ENCODE data around the gene HAP1. TPM values are rescaled to one million over a fixed set of nuclear protein-coding genes. Genes with fewer than 3 reads are reported as not detected.
"Not testable (repeated sequence)": the region's sequence is repeated elsewhere in the genome, so short reads cannot be mapped to it uniquely, and the experiment has no call there.

Gene HAP1
- total RNA-seq, 2 experiments from 2014 or later, result 0.19 to 0.55 TPM

DNA sequence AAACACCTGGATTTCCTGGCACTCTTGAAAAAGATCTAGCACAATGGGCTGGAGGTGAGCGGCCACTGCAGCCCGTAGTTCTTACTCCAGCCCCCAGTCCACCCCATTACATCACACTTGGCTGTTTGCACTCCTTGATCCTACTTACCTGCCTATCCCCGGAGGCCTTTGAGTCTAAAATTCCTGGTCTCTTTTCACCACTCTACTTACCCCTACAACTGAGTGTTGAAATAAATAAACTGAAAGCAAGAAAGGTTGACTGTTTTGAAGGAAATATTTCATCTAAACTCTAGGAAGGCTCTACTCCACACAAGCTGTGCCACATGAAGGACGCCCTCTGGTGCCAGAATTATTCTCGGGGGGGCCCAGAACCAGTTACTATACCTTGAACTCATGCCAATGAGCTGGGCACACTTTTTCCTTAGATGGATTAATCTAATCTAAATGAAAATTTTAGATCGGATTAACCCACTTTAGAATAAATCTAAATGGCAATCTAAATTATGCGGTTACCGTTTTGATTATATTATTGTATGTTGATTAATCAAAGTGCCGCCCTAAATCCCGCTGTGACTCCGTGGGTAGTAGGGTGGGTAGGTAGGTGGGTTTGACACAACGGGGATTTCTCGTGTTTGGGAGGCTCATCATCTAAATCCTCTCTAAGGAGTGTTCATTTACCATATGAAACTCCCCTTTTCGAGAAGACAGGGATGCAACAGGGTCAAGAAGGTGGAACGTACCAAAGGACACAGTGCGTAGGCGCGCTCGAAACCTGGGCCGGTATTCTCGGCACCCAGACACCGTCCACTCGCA, 46.4 kb downstream of the HAP1 start:
- ChIA-PET POLR2A (interaction anchor here (0.6 to 2.9 kb wide), 12 partner anchors 9 to 1470 kb away, joined by 3 to 24 read pairs (median 3); partner anchors contain the start of gene JUP), CTCF (ENCODE audit: unreplicated experiment) (interaction anchor here (1.0 kb wide), 2 partner anchors 9 to 21 kb away, joined by 3 to 4 read pairs; no protein-coding TSS in a partner anchor)
- H4K20me1 ChIP-seq (ENCODE audit: insufficient read depth, low read length), result peaks cover 23% of the 10 kb centered on the region
- DNase-seq (ENCODE audit: low spot score), result peak; percentile 68
- H3K4me3 ChIP-seq (ENCODE audit: low read depth, low read length, poor library complexity, severe bottlenecking), result peak overlapping the region; percentile 86
- BruUV-seq (replicated peaks), result TSS peak; percentile 98
- peaks cover 28% of the 10 kb centered on the region for H3K79me2 ChIP-seq (ENCODE audit: insufficient read depth, low read depth, low read length)
- peak overlapping the region; percentile 88 for H3K27ac ChIP-seq (ENCODE audit: low read depth, low read length, poor library complexity, severe bottlenecking)
- intact Hi-C loops (cut with micrococcal nuclease; ENCODE audit: unreplicated experiment), result loop anchor here (1.0 to 10.0 kb wide), 2 partner anchors 21 to 1093 kb away; no protein-coding TSS in a partner anchor
- no peaks in the 10 kb centered on the region for H3K9me3 ChIP-seq (ENCODE audit: low read length)
- no peaks in the 10 kb centered on the region for H3K9me2 ChIP-seq (ENCODE audit: insufficient read depth, low read length)
- peaks cover 20% of the 10 kb centered on the region for H3K4me1 ChIP-seq (ENCODE audit: insufficient read depth, low read length, poor library complexity, severe bottlenecking)
- peak overlapping the region; percentile 96 for H3K4me2 ChIP-seq (ENCODE audit: low read length)
- H2AFZ ChIP-seq (ENCODE audit: low read length), result peak overlapping the region; percentile 99
- TF ChIP-seq, protein P1, sequence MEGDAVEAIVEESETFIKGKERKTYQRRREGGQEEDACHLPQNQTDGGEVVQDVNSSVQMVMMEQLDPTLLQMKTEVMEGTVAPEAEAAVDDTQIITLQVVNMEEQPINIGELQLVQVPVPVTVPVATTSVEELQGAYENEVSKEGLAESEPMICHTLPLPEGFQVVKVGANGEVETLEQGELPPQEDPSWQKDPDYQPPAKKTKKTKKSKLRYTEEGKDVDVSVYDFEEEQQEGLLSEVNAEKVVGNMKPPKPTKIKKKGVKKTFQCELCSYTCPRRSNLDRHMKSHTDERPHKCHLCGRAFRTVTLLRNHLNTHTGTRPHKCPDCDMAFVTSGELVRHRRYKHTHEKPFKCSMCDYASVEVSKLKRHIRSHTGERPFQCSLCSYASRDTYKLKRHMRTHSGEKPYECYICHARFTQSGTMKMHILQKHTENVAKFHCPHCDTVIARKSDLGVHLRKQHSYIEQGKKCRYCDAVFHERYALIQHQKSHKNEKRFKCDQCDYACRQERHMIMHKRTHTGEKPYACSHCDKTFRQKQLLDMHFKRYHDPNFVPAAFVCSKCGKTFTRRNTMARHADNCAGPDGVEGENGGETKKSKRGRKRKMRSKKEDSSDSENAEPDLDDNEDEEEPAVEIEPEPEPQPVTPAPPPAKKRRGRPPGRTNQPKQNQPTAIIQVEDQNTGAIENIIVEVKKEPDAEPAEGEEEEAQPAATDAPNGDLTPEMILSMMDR (conservative IDR thresholded peaks at IDR 0.05; ENCODE audit: low read length), result peak; percentile 93
- no peak for TF ChIP-seq EZH2phosphoT487 (IDR thresholded peaks at IDR 0.05; ENCODE audit: borderline replicate concordance, low read depth, low read length)
- H3K36me3 ChIP-seq (ENCODE audit: insufficient read depth, low read length), result peaks cover 42% of the 10 kb centered on the region

DNA sequence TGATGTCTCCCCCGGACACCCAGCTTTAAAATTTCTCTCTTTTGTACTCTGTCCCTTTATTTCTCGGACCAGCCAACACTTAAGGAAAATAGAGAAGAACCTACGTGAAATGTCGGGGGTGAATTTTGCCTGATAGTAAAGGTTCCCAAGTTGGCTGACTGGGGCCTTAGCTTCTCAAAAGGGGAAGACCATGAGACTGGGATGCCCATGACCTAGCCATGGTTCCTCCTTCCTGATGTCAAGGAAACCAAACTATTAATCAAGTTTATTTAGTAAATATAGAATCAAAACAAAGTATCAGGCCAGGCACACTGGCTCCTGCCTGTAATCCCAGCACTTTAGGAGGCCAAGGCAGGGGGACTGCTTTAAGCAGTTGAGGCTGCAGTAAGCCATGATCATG, 48.2 kb downstream of the HAP1 start:
- Histone ChIP-seq H3K27ac (ENCODE audit: low read depth, low read length, poor library complexity, severe bottlenecking) (no peak overlapping the region), H3K4me2 (ENCODE audit: low read length) (no peak overlapping the region), H3K4me1 (ENCODE audit: insufficient read depth, low read length, poor library complexity, severe bottlenecking) (peaks cover 19% of the 10 kb centered on the region), H4K20me1 (ENCODE audit: insufficient read depth, low read length) (peaks cover 14% of the 10 kb centered on the region), H2AFZ (ENCODE audit: low read length) (no peak overlapping the region), H3K36me3 (ENCODE audit: insufficient read depth, low read length) (peaks cover 24% of the 10 kb centered on the region), H3K79me2 (ENCODE audit: insufficient read depth, low read depth, low read length) (peaks cover 24% of the 10 kb centered on the region), H3K9me2 (ENCODE audit: insufficient read depth, low read length) (no peaks in the 10 kb centered on the region), H3K9me3 (ENCODE audit: low read length) (no peaks in the 10 kb centered on the region), H3K4me3 (ENCODE audit: low read depth, low read length, poor library complexity, severe bottlenecking) (no peak overlapping the region)
- no TSS peak for BruUV-seq (replicated peaks)
- TF ChIP-seq EZH2phosphoT487 (IDR thresholded peaks at IDR 0.05; ENCODE audit: borderline replicate concordance, low read depth, low read length), result no peak
- TF ChIP-seq, protein P1 (conservative IDR thresholded peaks at IDR 0.05; ENCODE audit: low read length), result no peak
- ChIA-PET POLR2A (no interaction called here), CTCF (ENCODE audit: unreplicated experiment) (no interaction called here)
- DNase-seq (ENCODE audit: low spot score), result no peak
- intact Hi-C loops (cut with micrococcal nuclease; ENCODE audit: unreplicated experiment), result loop anchor here (10.0 kb wide), 1 partner anchor 1091 kb away; no protein-coding TSS in a partner anchor

DNA sequence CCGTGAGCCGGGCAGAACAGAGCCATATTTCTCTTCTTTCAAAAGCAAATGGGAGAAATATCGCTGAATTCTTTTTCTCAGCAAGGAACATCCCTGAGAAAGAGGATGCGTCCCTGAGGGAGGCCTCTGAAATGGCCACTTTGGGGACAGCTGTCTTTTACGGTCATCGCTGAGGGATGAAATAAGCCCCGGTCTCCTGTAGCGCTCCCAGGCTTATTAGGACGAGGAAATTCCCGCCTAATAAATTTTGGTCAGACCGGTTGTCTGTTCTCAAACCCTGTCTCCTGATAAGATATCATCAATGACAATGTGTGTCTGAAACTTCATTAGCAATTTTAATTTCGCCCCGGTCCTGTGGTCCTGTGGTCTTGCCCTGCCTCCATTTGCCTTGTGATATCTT, 48.7 kb downstream of the HAP1 start:
- BruUV-seq (replicated peaks); DNase-seq (ENCODE audit: low spot score); H3K4me2 ChIP-seq (ENCODE audit: low read length); H3K9me3 ChIP-seq (ENCODE audit: low read length); H3K9me2 ChIP-seq (ENCODE audit: insufficient read depth, low read length); H3K4me3 ChIP-seq (ENCODE audit: low read depth, low read length, poor library complexity, severe bottlenecking); H2AFZ ChIP-seq (ENCODE audit: low read length); H4K20me1 ChIP-seq (ENCODE audit: insufficient read depth, low read length); CTCF ChIA-PET (ENCODE audit: unreplicated experiment); POLR2A ChIA-PET; H3K27ac ChIP-seq (ENCODE audit: low read depth, low read length, poor library complexity, severe bottlenecking): not testable (repeated sequence)
- Histone ChIP-seq H3K4me1 (ENCODE audit: insufficient read depth, low read length, poor library complexity, severe bottlenecking) (peaks cover 14% of the 10 kb centered on the region), H3K36me3 (ENCODE audit: insufficient read depth, low read length) (peaks cover 19% of the 10 kb centered on the region), H3K79me2 (ENCODE audit: insufficient read depth, low read depth, low read length) (peaks cover 18% of the 10 kb centered on the region)
- intact Hi-C loops (cut with micrococcal nuclease; ENCODE audit: unreplicated experiment), result loop anchor here (10.0 kb wide), 1 partner anchor 1091 kb away; no protein-coding TSS in a partner anchor

All from OCI-LY7 (cell line).